Measurements from ENCODE around the gene COL23A1.
"Not testable (repeated sequence)": the region's sequence is repeated elsewhere in the genome, so short reads cannot be mapped to it uniquely, and the experiment has no call there.

The COL23A1 gene

GRCh38 chr5:178504340-178504960 lies 85.7 kb downstream of the COL23A1 start:
- DNase-seq (ENCODE audit: low read depth), result no peak

GRCh38 chr5:178502401-178503100 lies 87.6 kb downstream of the COL23A1 start:
- no peak for DNase-seq (ENCODE audit: low read depth)

GRCh38 chr5:178499352-178499751 lies 90.8 kb downstream of the COL23A1 start:
- no peak for DNase-seq (ENCODE audit: low read depth)

- DNase-seq (ENCODE audit: low read depth), result no peak
Observed at GRCh38 chr5:178496642-178497041, 93.6 kb downstream of the COL23A1 start.

- DNase-seq (ENCODE audit: low read depth), result no peak
Observed at GRCh38 chr5:178496214-178496613, 94.0 kb downstream of the COL23A1 start.

- DNase-seq (ENCODE audit: low read depth), result no peak
Observed at GRCh38 chr5:178495706-178496105, 94.5 kb downstream of the COL23A1 start.

GRCh38 chr5:178492278-178492677 lies 97.9 kb downstream of the COL23A1 start:
- no peak for DNase-seq (ENCODE audit: low read depth)

GRCh38 chr5:178490935-178491652 lies 99.1 kb downstream of the COL23A1 start:
- no peak for DNase-seq (ENCODE audit: low read depth)

- no peak for DNase-seq (ENCODE audit: low read depth)
Observed at GRCh38 chr5:178489271-178489976, 100.8 kb downstream of the COL23A1 start.

- no peak for DNase-seq (ENCODE audit: low read depth)
Observed at GRCh38 chr5:178488696-178489095, 101.5 kb downstream of the COL23A1 start.

GRCh38 chr5:178487911-178488600 lies 102.1 kb downstream of the COL23A1 start:
- no peak for DNase-seq (ENCODE audit: low read depth)

GRCh38 chr5:178486878-178487512 lies 103.2 kb downstream of the COL23A1 start:
- not testable (repeated sequence) for DNase-seq (ENCODE audit: low read depth)

GRCh38 chr5:178486239-178486641 lies 104.0 kb downstream of the COL23A1 start:
- DNase-seq (ENCODE audit: low read depth), result no peak

GRCh38 chr5:178483620-178484019 lies 106.6 kb downstream of the COL23A1 start:
- no peak for DNase-seq (ENCODE audit: low read depth)

GRCh38 chr5:178479261-178479660 lies 110.9 kb downstream of the COL23A1 start:
- no peak for DNase-seq (ENCODE audit: low read depth)

GRCh38 chr5:178478370-178478769 lies 111.8 kb downstream of the COL23A1 start:
- no peak for DNase-seq (ENCODE audit: low read depth)

- DNase-seq (ENCODE audit: low read depth), result no peak
Observed at GRCh38 chr5:178477802-178478201, 112.4 kb downstream of the COL23A1 start.

GRCh38 chr5:178476972-178477754 lies 113.0 kb downstream of the COL23A1 start:
- DNase-seq (ENCODE audit: low read depth), result no peak

- DNase-seq (ENCODE audit: low read depth), result no peak
Observed at GRCh38 chr5:178476531-178476930, 113.7 kb downstream of the COL23A1 start.

- no peak for DNase-seq (ENCODE audit: low read depth)
Observed at GRCh38 chr5:178475422-178475821, 114.8 kb downstream of the COL23A1 start.
